Activated CD8-positive, alpha-beta memory T cell treated with anti-CD3 and anti-CD28 coated beads for 4 hours (primary cell): Measurements from ENCODE around the gene PPP6R3.
"Not testable (repeated sequence)": the region's sequence is repeated elsewhere in the genome, so short reads cannot be mapped to it uniquely, and the experiment has no call there.

Experiments used
- DNase-seq, 2 donors: peaks; one replicate each; pipeline ENCODE4 v3.0.0-alpha.2; 2020; ENCODE audit warnings: low read depth in 2 of 2

Gene PPP6R3

GRCh38 chr11:68525336-68525735, 64.8 kb downstream of the PPP6R3 start:
- no peak for DNase-seq

- DNase-seq, result no peak
Measured at GRCh38 chr11:68525930-68526329, 65.4 kb downstream of the PPP6R3 start.

- no peak for DNase-seq
Measured at GRCh38 chr11:68527585-68527984, 67.0 kb downstream of the PPP6R3 start.

- no peak for DNase-seq
Measured at GRCh38 chr11:68528630-68529029, 68.1 kb downstream of the PPP6R3 start.

- DNase-seq, result no peak
Measured at GRCh38 chr11:68531129-68531693, 70.7 kb downstream of the PPP6R3 start.

- no peak for DNase-seq
Measured at GRCh38 chr11:68532727-68533369, 72.3 kb downstream of the PPP6R3 start.

GRCh38 chr11:68533945-68534344, 73.4 kb downstream of the PPP6R3 start:
- DNase-seq, result no peak

- no peak for DNase-seq
Measured at GRCh38 chr11:68535098-68535497, 74.5 kb downstream of the PPP6R3 start.

- DNase-seq, result no peak
Measured at GRCh38 chr11:68536706-68537105, 76.2 kb downstream of the PPP6R3 start.

- no peak for DNase-seq
Measured at GRCh38 chr11:68538025-68538424, 77.5 kb downstream of the PPP6R3 start.

- no peak for DNase-seq
Measured at GRCh38 chr11:68539395-68539794, 78.8 kb downstream of the PPP6R3 start.

GRCh38 chr11:68540504-68540903, 80.0 kb downstream of the PPP6R3 start:
- DNase-seq, result not testable (repeated sequence)

GRCh38 chr11:68541116-68541515, 80.6 kb downstream of the PPP6R3 start:
- DNase-seq, result no peak

GRCh38 chr11:68541991-68542390, 81.4 kb downstream of the PPP6R3 start:
- no peak for DNase-seq

- DNase-seq, result no peak
Measured at GRCh38 chr11:68542617-68543016, 82.1 kb downstream of the PPP6R3 start.

GRCh38 chr11:68543594-68543993, 83.0 kb downstream of the PPP6R3 start:
- DNase-seq, result no peak

GRCh38 chr11:68545347-68545746, 84.8 kb downstream of the PPP6R3 start:
- DNase-seq, result no peak

GRCh38 chr11:68545796-68546195, 85.2 kb downstream of the PPP6R3 start:
- no peak for DNase-seq

- DNase-seq, result no peak
Measured at GRCh38 chr11:68546555-68546954, 86.0 kb downstream of the PPP6R3 start.

GRCh38 chr11:68549789-68550484, 89.4 kb downstream of the PPP6R3 start:
- DNase-seq, result no peak

- no peak for DNase-seq
Measured at GRCh38 chr11:68550485-68550817, 89.9 kb downstream of the PPP6R3 start.

GRCh38 chr11:68551223-68551622, 90.7 kb downstream of the PPP6R3 start:
- DNase-seq, result no peak

GRCh38 chr11:68551777-68552176, 91.2 kb downstream of the PPP6R3 start:
- DNase-seq, result no peak
